Measurements from ENCODE around the gene MYO3B.

- no peak for TF ChIP-seq CTCF (IDR thresholded peaks at IDR 0.05)
- no peak for TF ChIP-seq POLR2A (IDR thresholded peaks at IDR 0.05)
These were observed 347.1 kb downstream of the MYO3B start for GRCh38 chr2:170524828-170525565.
